ENCODE data around the gene NME1.

- no peak for TF ChIP-seq GATA3 (IDR thresholded peaks at IDR 0.05; ENCODE audit: low read depth, low read length)
- TF ChIP-seq GATA2 (IDR thresholded peaks at IDR 0.05; ENCODE audit: low read depth, low read length) = no peak
These were observed 45.6 kb upstream of the NME1 start for GRCh38 chr17:51107778-51108177.

All from SH-SY5Y (cell line).